GM10248 (cell line): Measurements from ENCODE around the gene NTHL1.

Experiments used
- CTCF ChIA-PET: fragments of 300-600 bp; sonication (Branson Sonifier 250); formaldehyde crosslinking; extraction: SDS; loops from one replicate; lab custom pipeline; 2021; ENCODE audit warnings: antibody characterized with exemption; lab: Yijun Ruan, JAX
- POLR2A ChIA-PET: fragments of 350-650 bp; sonication (Branson Sonifier 250); formaldehyde crosslinking; extraction: SDS; loops from one replicate; lab custom pipeline; 2020; ENCODE audit warnings: antibody characterized with exemption; lab: Yijun Ruan, JAX
- DNase-seq: peaks from one replicate; pipeline ENCODE4 v3.0.0; 2012; ENCODE audit errors: extremely low spot score
- CTCF ChIP-seq: IDR thresholded peaks from 2 replicates; pipeline ENCODE4 v1.5.1; 2012; ENCODE audit warnings: mild to moderate bottlenecking, low read depth; ENCODE audit errors: extremely low read depth, missing control alignments, control extremely low read depth

Gene NTHL1

GRCh38 chr16:2070576-2071453 is 23.2 kb upstream of the NTHL1 start:
- ChIA-PET CTCF (interaction anchor here (1.1 kb wide), 1 partner anchor 48 kb away, joined by 3 read pairs; no protein-coding TSS in a partner anchor), POLR2A (no interaction called here)
- DNase-seq = no peak
- TF ChIP-seq CTCF = no peak

DNA sequence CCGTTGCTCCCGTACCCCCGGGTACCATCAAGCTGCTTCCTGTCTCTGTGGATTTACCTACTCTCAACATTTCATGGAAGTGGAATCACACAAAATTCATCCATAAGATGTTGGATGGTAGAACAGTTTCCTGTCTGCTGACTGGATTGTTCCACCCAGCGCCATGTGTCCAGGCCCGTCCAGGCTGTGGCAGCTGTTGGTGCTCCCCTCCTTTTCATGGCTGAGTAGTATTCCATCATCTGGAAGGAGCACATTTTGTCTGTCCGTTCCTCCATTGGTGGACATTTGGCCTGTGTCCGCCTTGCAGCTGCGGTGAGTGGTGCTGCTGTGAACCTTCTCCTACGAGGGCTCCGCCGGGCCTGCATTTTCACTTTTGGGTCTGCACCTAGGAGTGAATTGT is 18.5 kb upstream of the NTHL1 start:
- ChIA-PET CTCF (interaction anchor here (1.2 to 1.3 kb wide), 2 partner anchors 13 to 74 kb away, joined by 3 to 4 read pairs; no protein-coding TSS in a partner anchor), POLR2A (no interaction called here)
- DNase-seq = no peak
- TF ChIP-seq CTCF = no peak

GRCh38 chr16:2064368-2064945 is 16.8 kb upstream of the NTHL1 start:
- TF ChIP-seq CTCF = no peak
- no peak for DNase-seq
- ChIA-PET CTCF (interaction anchor here (1.1 to 1.7 kb wide), 3 partner anchors 9 to 42 kb away, joined by 3 read pairs; no protein-coding TSS in a partner anchor), POLR2A (interaction anchor here (0.6 kb wide), 1 partner anchor 14 kb away, joined by 4 read pairs; no protein-coding TSS in a partner anchor)

DNA sequence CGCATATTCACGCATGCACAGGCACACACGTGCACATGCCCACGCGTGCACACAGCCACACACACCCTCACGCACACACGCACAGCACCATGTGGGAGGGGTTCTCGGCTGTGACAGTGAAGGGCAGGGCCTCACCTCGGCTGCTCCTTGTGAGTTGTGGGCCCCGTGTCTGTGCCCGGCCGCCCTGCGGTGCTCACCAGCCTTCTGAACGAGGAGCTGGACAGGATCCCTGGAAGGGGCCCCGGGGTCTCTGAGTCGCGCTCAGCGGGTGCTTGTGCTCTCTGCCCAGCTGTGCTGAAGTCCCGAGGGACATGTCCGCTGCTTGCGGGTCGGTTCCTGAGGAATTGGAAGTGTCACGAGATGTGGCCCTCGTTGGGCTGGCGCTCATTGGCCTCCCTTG is 16.2 kb upstream of the NTHL1 start:
- TF ChIP-seq CTCF = no peak
- POLR2A ChIA-PET = interaction anchor here (0.6 kb wide), 1 partner anchor 13 kb away, joined by 4 read pairs; no protein-coding TSS in a partner anchor
- no peak for DNase-seq
- CTCF ChIA-PET = interaction anchor here (1.1 to 1.7 kb wide), 3 partner anchors 8 to 41 kb away, joined by 3 read pairs; no protein-coding TSS in a partner anchor

DNA sequence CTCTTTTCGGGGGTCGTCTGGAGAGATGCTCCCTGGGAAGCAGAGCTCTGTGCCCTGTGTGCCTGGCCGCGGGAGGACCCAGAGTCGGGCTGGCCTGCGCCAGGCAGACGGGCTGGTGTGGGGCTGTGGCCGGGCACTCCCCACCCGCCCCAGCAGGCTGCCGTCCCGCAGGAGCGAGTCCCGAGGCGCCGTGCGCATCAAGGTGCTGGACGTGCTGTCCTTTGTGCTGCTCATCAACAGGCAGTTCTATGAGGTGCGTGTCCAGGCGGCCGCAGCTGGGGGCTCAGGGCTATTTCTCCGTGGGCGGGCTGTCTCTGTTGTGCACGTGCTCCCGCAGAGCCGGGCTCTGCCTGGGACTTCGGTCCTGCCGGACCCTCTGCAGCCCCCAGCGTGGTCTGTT is 15.2 kb upstream of the NTHL1 start:
- DNase-seq = no peak
- ChIA-PET POLR2A (no interaction called here), CTCF (interaction anchor here (1.1 to 1.7 kb wide), 2 partner anchors 10 to 40 kb away, joined by 3 read pairs; no protein-coding TSS in a partner anchor)
- no peak for TF ChIP-seq CTCF

- DNase-seq = no peak
- ChIA-PET POLR2A (interaction anchor here (1.0 kb wide), 1 partner anchor 94 kb away, joined by 3 read pairs; the partner anchor contains the start of gene TRAF7), CTCF (interaction anchor here (1.1 kb wide), 1 partner anchor 11 kb away, joined by 3 read pairs; no protein-coding TSS in a partner anchor)
- TF ChIP-seq CTCF = no peak
Measured at GRCh38 chr16:2061526-2061925, 13.9 kb upstream of the NTHL1 start.
